Panc1 (cell line): ENCODE measurements around the gene MAPKAP1. TPM values are rescaled to one million over a fixed set of nuclear protein-coding genes. Genes with fewer than 3 reads are reported as not detected.

Experiments
- ATAC-seq: fragments of 200-7000 bp; cut with Tn5 transposase; 2 replicates; pipeline ENCODE4 v1.9.1; 2020; ENCODE audit warnings: mild to moderate bottlenecking, moderate library complexity
- BruUV-seq: library from RNA; stranded (reverse); fragments of 400-500 nt; replicated peaks from 2 replicates; lab custom pipeline; 2021; lab: Mats Ljungman, UMichigan
- CTCF ChIA-PET: fragments of 300-600 bp; sonication (Branson Sonifier 250); formaldehyde crosslinking; loops from one replicate; lab custom pipeline; 2022; ENCODE audit warnings: antibody characterized with exemption; lab: Charles Lee
- POLR2A ChIA-PET: fragments of 300-600 bp; sonication (Branson Sonifier 250); formaldehyde crosslinking; loops from one replicate; lab custom pipeline; 2022; ENCODE audit warnings: antibody characterized with exemption; lab: Charles Lee
- DNase-seq: peaks from one replicate; pipeline ENCODE4 v3.0.0-alpha.2; 2010; ENCODE audit warnings: low read depth, low spot score
- H3K27ac ChIP-seq: 2 replicates; pipeline ENCODE4 v1.5.1; 2011; ENCODE audit warnings: mild to moderate bottlenecking, low read length, inconsistent platforms
- H3K27me3 ChIP-seq: fragments of 200-500 bp; sonication (Bioruptor generic); 2 replicates; pipeline ENCODE4 v1.6.0; 2014; ENCODE audit warnings: low read length, inconsistent platforms; ENCODE audit not compliant: control insufficient read depth, insufficient read depth
- H3K36me3 ChIP-seq: fragments of 200-500 bp; sonication (Bioruptor generic); 2 replicates; pipeline ENCODE4 v1.5.1; 2014; ENCODE audit warnings: inconsistent platforms, mild to moderate bottlenecking, low read length, moderate library complexity; ENCODE audit not compliant: control insufficient read depth, insufficient read depth
- H3K4me1 ChIP-seq: 2 replicates; pipeline ENCODE4 v1.5.1; 2011; ENCODE audit warnings: inconsistent platforms, mild to moderate bottlenecking, low read length, moderate library complexity; ENCODE audit not compliant: control insufficient read depth, insufficient read depth
- H3K4me3 ChIP-seq, 2 experiments: 2 replicates each; pipeline ENCODE4 v1.5.1; 2011 to 2012; ENCODE audit warnings: low read depth in 2 of 2, low read length in 2 of 2, mild to moderate bottlenecking in 2 of 2, inconsistent platforms in 1 of 2, moderate library complexity in 1 of 2
- H3K9me3 ChIP-seq: fragments of 200-500 bp; sonication (Bioruptor generic); 2 replicates; pipeline ENCODE4 v1.5.1; 2014; ENCODE audit warnings: low read depth, mild to moderate bottlenecking, inconsistent platforms, low read length, moderate library complexity; ENCODE audit not compliant: control insufficient read depth, insufficient read depth
- POLR2AphosphoS5 ChIP-seq: IDR thresholded peaks from 2 replicates; pipeline ENCODE4 v1.6.1; 2012; ENCODE audit warnings: mild to moderate bottlenecking, low read depth, low read length, moderate library complexity
- SIN3A ChIP-seq: IDR thresholded peaks from 2 replicates; pipeline ENCODE4 v1.6.1; 2012; ENCODE audit warnings: low read depth, mild to moderate bottlenecking, low read length, moderate library complexity, borderline replicate concordance; ENCODE audit not compliant: insufficient read depth
- TCF7L2 ChIP-seq: IDR thresholded peaks from 2 replicates; pipeline ENCODE4 v1.6.1; 2011; ENCODE audit warnings: mild to moderate bottlenecking, low read depth, low read length, inconsistent platforms
- in situ Hi-C: cut with HindIII; loops from 2 replicates; pipeline ENCODE4 v1.10.0; 2016; ENCODE audit warnings: low sequenced_read_pairs, low pct_unique_long_range_greater_than_20kb
- intact Hi-C: fragments of 100-400 bp; cut with micrococcal nuclease; formaldehyde crosslinking; loops from one replicate; pipeline ENCODE4 v1.10.0; 2022; ENCODE audit not compliant: unreplicated experiment
- total RNA-seq: library from RNA; stranded (reverse); gene quantifications from one replicate; pipeline ENCODE4 v1.2.1, GENCODE V29; 2021; ENCODE audit not compliant: unreplicated experiment
- TF ChIP-seq, protein P1 (sequence below), 2 experiments: IDR thresholded peaks; 2 replicates each; pipeline ENCODE4 v1.6.1; 2011 to 2012; ENCODE audit warnings: low read depth in 2 of 2, control low read depth in 1 of 2, low read length in 1 of 2, mild to moderate bottlenecking in 1 of 2, moderate library complexity in 1 of 2; ENCODE audit not compliant: insufficient read depth in 1 of 2
- TF ChIP-seq, protein P2 (sequence below): fragments of 450-650 bp; IDR thresholded peaks from 2 replicates; pipeline ENCODE4 v1.5.1; 2017; ENCODE audit warnings: mild to moderate bottlenecking

Gene MAPKAP1
- total RNA-seq, 1 experiment from 2014 or later, result 72.7 TPM

DNA sequence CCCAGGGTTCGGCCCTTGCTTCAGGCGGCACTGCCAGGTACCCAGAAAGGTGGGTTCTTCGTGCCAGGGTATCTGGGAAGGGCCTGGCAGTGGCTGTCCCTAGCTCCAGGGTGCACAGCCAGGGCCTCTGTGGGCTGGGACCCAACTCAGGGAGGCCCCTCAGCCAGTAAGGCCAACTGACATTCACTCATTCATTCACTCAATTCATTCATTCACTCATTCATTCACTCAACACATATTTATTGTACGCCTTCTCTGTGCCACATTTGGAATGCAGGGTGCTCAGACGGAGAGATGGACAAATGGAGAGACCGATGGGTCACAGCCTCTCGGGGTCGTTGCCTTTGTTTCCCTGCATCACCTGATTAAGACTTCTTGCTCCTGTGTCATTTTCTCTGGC lies 290.5 kb downstream of the MAPKAP1 start:
- ChIA-PET CTCF (no interaction called here), POLR2A (no interaction called here)
- ATAC-seq, result no peak
- in situ Hi-C loops, result no loop called here
- TF ChIP-seq, protein P1, sequence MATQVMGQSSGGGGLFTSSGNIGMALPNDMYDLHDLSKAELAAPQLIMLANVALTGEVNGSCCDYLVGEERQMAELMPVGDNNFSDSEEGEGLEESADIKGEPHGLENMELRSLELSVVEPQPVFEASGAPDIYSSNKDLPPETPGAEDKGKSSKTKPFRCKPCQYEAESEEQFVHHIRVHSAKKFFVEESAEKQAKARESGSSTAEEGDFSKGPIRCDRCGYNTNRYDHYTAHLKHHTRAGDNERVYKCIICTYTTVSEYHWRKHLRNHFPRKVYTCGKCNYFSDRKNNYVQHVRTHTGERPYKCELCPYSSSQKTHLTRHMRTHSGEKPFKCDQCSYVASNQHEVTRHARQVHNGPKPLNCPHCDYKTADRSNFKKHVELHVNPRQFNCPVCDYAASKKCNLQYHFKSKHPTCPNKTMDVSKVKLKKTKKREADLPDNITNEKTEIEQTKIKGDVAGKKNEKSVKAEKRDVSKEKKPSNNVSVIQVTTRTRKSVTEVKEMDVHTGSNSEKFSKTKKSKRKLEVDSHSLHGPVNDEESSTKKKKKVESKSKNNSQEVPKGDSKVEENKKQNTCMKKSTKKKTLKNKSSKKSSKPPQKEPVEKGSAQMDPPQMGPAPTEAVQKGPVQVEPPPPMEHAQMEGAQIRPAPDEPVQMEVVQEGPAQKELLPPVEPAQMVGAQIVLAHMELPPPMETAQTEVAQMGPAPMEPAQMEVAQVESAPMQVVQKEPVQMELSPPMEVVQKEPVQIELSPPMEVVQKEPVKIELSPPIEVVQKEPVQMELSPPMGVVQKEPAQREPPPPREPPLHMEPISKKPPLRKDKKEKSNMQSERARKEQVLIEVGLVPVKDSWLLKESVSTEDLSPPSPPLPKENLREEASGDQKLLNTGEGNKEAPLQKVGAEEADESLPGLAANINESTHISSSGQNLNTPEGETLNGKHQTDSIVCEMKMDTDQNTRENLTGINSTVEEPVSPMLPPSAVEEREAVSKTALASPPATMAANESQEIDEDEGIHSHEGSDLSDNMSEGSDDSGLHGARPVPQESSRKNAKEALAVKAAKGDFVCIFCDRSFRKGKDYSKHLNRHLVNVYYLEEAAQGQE (IDR thresholded peaks at IDR 0.05; ENCODE audit: insufficient read depth in 1 of 2, low read depth in 2 of 2, low read length in 1 of 2), result no peak
- TF ChIP-seq, protein P2, sequence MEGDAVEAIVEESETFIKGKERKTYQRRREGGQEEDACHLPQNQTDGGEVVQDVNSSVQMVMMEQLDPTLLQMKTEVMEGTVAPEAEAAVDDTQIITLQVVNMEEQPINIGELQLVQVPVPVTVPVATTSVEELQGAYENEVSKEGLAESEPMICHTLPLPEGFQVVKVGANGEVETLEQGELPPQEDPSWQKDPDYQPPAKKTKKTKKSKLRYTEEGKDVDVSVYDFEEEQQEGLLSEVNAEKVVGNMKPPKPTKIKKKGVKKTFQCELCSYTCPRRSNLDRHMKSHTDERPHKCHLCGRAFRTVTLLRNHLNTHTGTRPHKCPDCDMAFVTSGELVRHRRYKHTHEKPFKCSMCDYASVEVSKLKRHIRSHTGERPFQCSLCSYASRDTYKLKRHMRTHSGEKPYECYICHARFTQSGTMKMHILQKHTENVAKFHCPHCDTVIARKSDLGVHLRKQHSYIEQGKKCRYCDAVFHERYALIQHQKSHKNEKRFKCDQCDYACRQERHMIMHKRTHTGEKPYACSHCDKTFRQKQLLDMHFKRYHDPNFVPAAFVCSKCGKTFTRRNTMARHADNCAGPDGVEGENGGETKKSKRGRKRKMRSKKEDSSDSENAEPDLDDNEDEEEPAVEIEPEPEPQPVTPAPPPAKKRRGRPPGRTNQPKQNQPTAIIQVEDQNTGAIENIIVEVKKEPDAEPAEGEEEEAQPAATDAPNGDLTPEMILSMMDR, result no peak
- TF ChIP-seq POLR2AphosphoS5 (no peak), TCF7L2 (no peak), SIN3A (no peak)
- DNase-seq, result no peak
- Histone ChIP-seq H3K27me3 (no peaks in the 10 kb centered on the region), H3K9me3 (no peaks in the 10 kb centered on the region), H3K36me3 (no peaks in the 10 kb centered on the region), H3K27ac (no peak overlapping the region), H3K4me1 (no peaks in the 10 kb centered on the region; the same call in 1 of the 2 replicates), H3K4me3 (no peak overlapping the region)
- intact Hi-C loops, result no loop called here
- BruUV-seq, result no TSS peak

DNA sequence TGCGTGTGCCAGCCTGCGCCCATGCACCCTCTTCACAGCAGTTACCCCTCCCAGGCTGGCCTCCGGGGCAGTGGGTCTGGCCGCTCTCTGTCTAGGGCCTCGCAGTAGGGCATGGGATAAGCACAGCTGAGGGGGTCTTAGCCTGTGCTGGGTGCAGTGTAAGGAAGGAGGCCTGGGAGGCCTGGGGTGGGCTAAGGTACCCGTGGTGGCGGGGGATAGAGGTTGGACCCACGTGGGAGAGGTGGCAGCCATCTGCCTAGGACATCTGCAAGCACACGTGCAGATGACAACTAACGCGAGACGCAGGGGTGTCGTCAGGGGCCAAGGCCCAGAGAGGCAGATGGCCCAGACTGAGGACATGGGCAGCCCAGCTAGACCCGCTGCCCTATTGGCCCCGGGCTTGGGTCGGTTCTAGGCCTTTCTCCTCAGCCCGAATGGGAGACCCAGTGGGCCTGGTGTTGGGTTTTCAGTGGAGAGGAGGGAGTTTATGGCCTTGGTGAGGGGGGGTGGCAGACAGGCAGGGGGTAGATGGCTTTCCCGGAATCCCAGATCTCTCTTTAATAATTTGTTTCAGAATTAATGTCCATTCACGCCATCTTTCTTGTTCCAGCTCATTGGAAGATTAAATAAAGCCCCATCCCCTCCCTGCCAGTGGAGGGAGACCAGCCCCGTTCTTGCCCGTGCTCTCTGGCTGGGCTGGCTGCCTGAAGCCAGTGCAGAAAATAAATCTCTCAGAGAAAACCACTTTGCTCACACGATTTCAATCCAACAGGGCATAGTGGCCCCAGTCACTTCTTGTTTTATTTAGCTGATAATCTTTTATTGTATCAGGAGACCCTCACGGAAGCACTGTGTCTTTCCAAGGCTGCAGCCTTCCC lies 291.2 kb downstream of the MAPKAP1 start:
- DNase-seq (no peak), ATAC-seq (no peak)
- intact Hi-C loops (no loop called here), in situ Hi-C loops (no loop called here)
- no peaks in the 10 kb centered on the region for H3K27me3 ChIP-seq
- POLR2A ChIA-PET, result no interaction called here
- no peaks in the 10 kb centered on the region for H3K36me3 ChIP-seq
- peaks cover 6% of the 10 kb centered on the region; the same call in 1 of the 2 replicates for H3K4me1 ChIP-seq
- BruUV-seq, result no TSS peak
- no peak overlapping the region for H3K27ac ChIP-seq
- TF ChIP-seq POLR2AphosphoS5 (no peak), TCF7L2 (no peak), SIN3A (no peak)
- TF ChIP-seq, protein P1 (IDR thresholded peaks at IDR 0.05; ENCODE audit: insufficient read depth in 1 of 2, low read depth in 2 of 2, low read length in 1 of 2), result no peak
- TF ChIP-seq, protein P2, result no peak
- no peak overlapping the region for H3K4me3 ChIP-seq
- H3K9me3 ChIP-seq, result no peaks in the 10 kb centered on the region
- CTCF ChIA-PET, result no interaction called here
